ENCODE data around the gene PTPRA. TPM values are rescaled to one million over a fixed set of nuclear protein-coding genes. Genes with fewer than 3 reads are reported as not detected.
"Not testable (repeated sequence)": the region's sequence is repeated elsewhere in the genome, so short reads cannot be mapped to it uniquely, and the experiment has no call there.

Gene PTPRA
- total RNA-seq (10 to 100 TPM; 72.1 to 76.5 TPM), total RNA-seq (106 to 127 reads per million in 2 donors)

- peaks cover 36% of the 10 kb centered on the region for H3K4me1 Mint-ChIP-seq
- H3K27ac Mint-ChIP-seq, result peak within 1 kb of the TSS; percentile 89
- H3K27me3 Mint-ChIP-seq, result no peaks in the 10 kb centered on the region
- no peaks in the 10 kb centered on the region for H3K9me3 ChIP-seq (ENCODE audit: control insufficient read depth, low read length, poor library complexity, severe bottlenecking)
- ATAC-seq (peak; percentile 93), DNase-seq (peak; percentile 80 to 88 (median 81))
- H3K4me3 Mint-ChIP-seq, result peak within 1 kb of the TSS; percentile 96
- no peaks in the 10 kb centered on the region for H3K36me3 Mint-ChIP-seq (ENCODE audit: low read depth)
These were observed at the start of gene PTPRA for GRCh38 chr20:2873010-2873746. TSS of gene PTPRA (plus strand) at chr20:2873481. CDS start at chr20:2964278, 90,797 bp downstream.

GRCh38 chr20:2825761-2826160 is 47.5 kb upstream of the PTPRA start:
- no peak overlapping the region for H3K27ac Mint-ChIP-seq
- H3K27me3 Mint-ChIP-seq, result peaks cover 17% of the 10 kb centered on the region
- DNase-seq (no peak), ATAC-seq (no peak)
- peak overlapping the region; percentile 70 for H3K4me3 Mint-ChIP-seq
- peaks cover 27% of the 10 kb centered on the region for H3K4me1 Mint-ChIP-seq
- peaks cover 2% of the 10 kb centered on the region for H3K36me3 Mint-ChIP-seq (ENCODE audit: low read depth)
- no peaks in the 10 kb centered on the region for H3K9me3 ChIP-seq (ENCODE audit: control insufficient read depth, low read length, poor library complexity, severe bottlenecking)

GRCh38 chr20:2826655-2827054 is 46.6 kb upstream of the PTPRA start:
- peaks cover 2% of the 10 kb centered on the region for H3K36me3 Mint-ChIP-seq (ENCODE audit: low read depth)
- H3K9me3 ChIP-seq (ENCODE audit: control insufficient read depth, low read length, poor library complexity, severe bottlenecking), result no peaks in the 10 kb centered on the region
- peaks cover 24% of the 10 kb centered on the region for H3K4me1 Mint-ChIP-seq
- DNase-seq, result no peak
- no peak overlapping the region for H3K27ac Mint-ChIP-seq
- ATAC-seq, result no peak
- H3K27me3 Mint-ChIP-seq, result peaks cover 14% of the 10 kb centered on the region
- H3K4me3 Mint-ChIP-seq, result no peak overlapping the region

GRCh38 chr20:2829376-2829775 is 43.9 kb upstream of the PTPRA start:
- H3K27ac Mint-ChIP-seq, result no peak overlapping the region
- peaks cover 24% of the 10 kb centered on the region for H3K4me1 Mint-ChIP-seq
- H3K36me3 Mint-ChIP-seq (ENCODE audit: low read depth), result peaks cover 2% of the 10 kb centered on the region
- no peaks in the 10 kb centered on the region for H3K9me3 ChIP-seq (ENCODE audit: control insufficient read depth, low read length, poor library complexity, severe bottlenecking)
- DNase-seq, result no peak
- H3K27me3 Mint-ChIP-seq, result peaks cover 12% of the 10 kb centered on the region
- H3K4me3 Mint-ChIP-seq, result no peak overlapping the region
- no peak for ATAC-seq

GRCh38 chr20:2831206-2831605 is 42.1 kb upstream of the PTPRA start:
- not testable (repeated sequence) for H3K36me3 Mint-ChIP-seq (ENCODE audit: low read depth); H3K27ac Mint-ChIP-seq; H3K9me3 ChIP-seq (ENCODE audit: control insufficient read depth, low read length, poor library complexity, severe bottlenecking)

GRCh38 chr20:2833761-2834160 is 39.5 kb upstream of the PTPRA start:
- Mint-ChIP-seq H3K4me3 (no peak overlapping the region), H3K27me3 (no peaks in the 10 kb centered on the region), H3K36me3 (ENCODE audit: low read depth) (peaks cover 7% of the 10 kb centered on the region), H3K27ac (no peak overlapping the region), H3K4me1 (peaks cover 18% of the 10 kb centered on the region)
- no peaks in the 10 kb centered on the region for H3K9me3 ChIP-seq (ENCODE audit: control insufficient read depth, low read length, poor library complexity, severe bottlenecking)
- ATAC-seq (no peak), DNase-seq (no peak)

More at GRCh38 chr20:2831206-2831605, 42.1 kb upstream of the PTPRA start:
- not testable (repeated sequence) for DNase-seq, ATAC-seq, H3K4me3 Mint-ChIP-seq
- peaks cover 12% of the 10 kb centered on the region for H3K27me3 Mint-ChIP-seq
- peaks cover 17% of the 10 kb centered on the region for H3K4me1 Mint-ChIP-seq

GRCh38 chr20:2834401-2835110 is 38.7 kb upstream of the PTPRA start:
- Mint-ChIP-seq H3K27me3 (no peaks in the 10 kb centered on the region), H3K4me1 (peaks cover 21% of the 10 kb centered on the region), H3K4me3 (no peak overlapping the region), H3K36me3 (ENCODE audit: low read depth) (peaks cover 7% of the 10 kb centered on the region), H3K27ac (no peak overlapping the region)
- DNase-seq (no peak), ATAC-seq (no peak)
- H3K9me3 ChIP-seq (ENCODE audit: control insufficient read depth, low read length, poor library complexity, severe bottlenecking), result no peaks in the 10 kb centered on the region

- ATAC-seq (no peak), DNase-seq (no peak)
- H3K27ac Mint-ChIP-seq, result no peak overlapping the region
- no peaks in the 10 kb centered on the region for H3K9me3 ChIP-seq (ENCODE audit: control insufficient read depth, low read length, poor library complexity, severe bottlenecking)
- H3K4me1 Mint-ChIP-seq, result peaks cover 22% of the 10 kb centered on the region
- peaks cover 5% of the 10 kb centered on the region for H3K36me3 Mint-ChIP-seq (ENCODE audit: low read depth)
- H3K27me3 Mint-ChIP-seq, result no peaks in the 10 kb centered on the region
- H3K4me3 Mint-ChIP-seq, result no peak overlapping the region
These were observed 37.9 kb upstream of the PTPRA start for GRCh38 chr20:2835331-2835796.

- ATAC-seq (no peak), DNase-seq (no peak)
- H3K27ac Mint-ChIP-seq, result peak overlapping the region; percentile 5
- peaks cover 22% of the 10 kb centered on the region for H3K4me1 Mint-ChIP-seq
- peaks cover 5% of the 10 kb centered on the region for H3K36me3 Mint-ChIP-seq (ENCODE audit: low read depth)
- H3K27me3 Mint-ChIP-seq, result no peaks in the 10 kb centered on the region
- no peak overlapping the region for H3K4me3 Mint-ChIP-seq
- no peaks in the 10 kb centered on the region for H3K9me3 ChIP-seq (ENCODE audit: control insufficient read depth, low read length, poor library complexity, severe bottlenecking)
These were observed 37.2 kb upstream of the PTPRA start for GRCh38 chr20:2836035-2836434.

GRCh38 chr20:2837221-2837960 is 35.9 kb upstream of the PTPRA start:
- no peak overlapping the region for H3K4me3 Mint-ChIP-seq
- ATAC-seq, result no peak

GRCh38 chr20:2838170-2838797 is 35.0 kb upstream of the PTPRA start:
- no peaks in the 10 kb centered on the region for H3K9me3 ChIP-seq (ENCODE audit: control insufficient read depth, low read length, poor library complexity, severe bottlenecking)
- ATAC-seq (no peak), DNase-seq (no peak)
- Mint-ChIP-seq H3K4me3 (no peak overlapping the region), H3K27ac (no peak overlapping the region), H3K36me3 (ENCODE audit: low read depth) (peaks cover 5% of the 10 kb centered on the region), H3K27me3 (no peaks in the 10 kb centered on the region), H3K4me1 (peaks cover 24% of the 10 kb centered on the region)

More at GRCh38 chr20:2837221-2837960, 35.9 kb upstream of the PTPRA start:
- peaks cover 25% of the 10 kb centered on the region for H3K4me1 Mint-ChIP-seq
- H3K36me3 Mint-ChIP-seq (ENCODE audit: low read depth), result peaks cover 5% of the 10 kb centered on the region
- H3K9me3 ChIP-seq (ENCODE audit: control insufficient read depth, low read length, poor library complexity, severe bottlenecking), result no peaks in the 10 kb centered on the region
- no peak for DNase-seq
- H3K27ac Mint-ChIP-seq, result peak overlapping the region; percentile 29
- no peaks in the 10 kb centered on the region for H3K27me3 Mint-ChIP-seq

- peak overlapping the region; percentile 86 for H3K4me3 Mint-ChIP-seq
- peaks cover 5% of the 10 kb centered on the region for H3K36me3 Mint-ChIP-seq (ENCODE audit: low read depth)
- H3K9me3 ChIP-seq (ENCODE audit: control insufficient read depth, low read length, poor library complexity, severe bottlenecking), result no peaks in the 10 kb centered on the region
- no peak for ATAC-seq
- no peak for DNase-seq
- H3K27me3 Mint-ChIP-seq, result no peaks in the 10 kb centered on the region
- H3K27ac Mint-ChIP-seq, result peak overlapping the region; percentile 86
- H3K4me1 Mint-ChIP-seq, result peaks cover 26% of the 10 kb centered on the region
These were observed 34.2 kb upstream of the PTPRA start for GRCh38 chr20:2838847-2839671.

Measured in T-helper 17 cell (primary cell).